HEK293 (cell line): Measurements from ENCODE around the gene PSAT1.

Experiments
- CTCF ChIA-PET: fragments of 350-600 bp; formaldehyde crosslinking; extraction: SDS; loops from one replicate; lab custom pipeline; 2021; ENCODE audit warnings: antibody characterized with exemption; lab: Yijun Ruan, JAX
- POLR2A ChIA-PET: fragments of 300-600 bp; formaldehyde crosslinking; extraction: SDS; loops from one replicate; lab custom pipeline; 2020; ENCODE audit warnings: antibody characterized with exemption, inconsistent platforms; lab: Yijun Ruan, JAX
- H3K27ac ChIP-seq: fragments of 200-500 bp; sonication (Bioruptor generic); 2 replicates; pipeline ENCODE4 v1.5.1; 2014; ENCODE audit warnings: low read depth, low read length, control low read depth, inconsistent platforms; ENCODE audit errors: extremely low read depth
- H3K36me3 ChIP-seq, 2 experiments: fragments of 200-500 bp in 1 of 2; sonication (Bioruptor generic) in 1 of 2; 1 replicate in 1 of 2; 2 replicates in 1 of 2; pipeline ENCODE4 v1.5.1; 2014 to 2017; ENCODE audit warnings: inconsistent platforms in 2 of 2, low read length in 2 of 2; ENCODE audit not compliant: control insufficient read depth in 2 of 2, insufficient read depth in 1 of 2
- H3K4me1 ChIP-seq: fragments of 200-500 bp; sonication (Bioruptor generic); 2 replicates; pipeline ENCODE4 v1.5.1; 2014; ENCODE audit warnings: mild to moderate bottlenecking, low read length, inconsistent platforms; ENCODE audit not compliant: control insufficient read depth, insufficient read depth
- H3K4me3 ChIP-seq: 2 replicates; pipeline ENCODE4 v1.5.1; 2011; ENCODE audit warnings: low read depth, mild to moderate bottlenecking, control low read depth, low read length, moderate library complexity
- H3K9me3 ChIP-seq: fragments of 200-500 bp; sonication (Bioruptor generic); 2 replicates; pipeline ENCODE4 v1.5.1; 2014; ENCODE audit warnings: low read depth, low read length, inconsistent platforms; ENCODE audit not compliant: control insufficient read depth, insufficient read depth
- EGR2 ChIP-seq: fragments of 450-650 bp; formaldehyde crosslinking; IDR thresholded peaks from 2 replicates; pipeline ENCODE4 v1.5.1; 2016; ENCODE audit warnings: low read depth, missing biosample characterization, missing genetic modification characterization
- GLI2 ChIP-seq: fragments of 450-650 bp; formaldehyde crosslinking; IDR thresholded peaks from 2 replicates; pipeline ENCODE4; 2017; ENCODE audit warnings: missing biosample characterization, missing genetic modification characterization, low read depth, borderline replicate concordance
- KLF7 ChIP-seq: fragments of 450-650 bp; formaldehyde crosslinking; IDR thresholded peaks from 2 replicates; pipeline ENCODE4 v1.5.1; 2016; ENCODE audit warnings: missing biosample characterization, missing genetic modification characterization, borderline replicate concordance
- SCRT1 ChIP-seq: fragments of 450-650 bp; formaldehyde crosslinking; IDR thresholded peaks from 2 replicates; pipeline ENCODE4 v1.5.1; 2016; ENCODE audit warnings: missing biosample characterization, missing genetic modification characterization, borderline replicate concordance
- ZBTB8A ChIP-seq: fragments of 450-650 bp; formaldehyde crosslinking; IDR thresholded peaks from 2 replicates; pipeline ENCODE4 v1.5.1; 2016; ENCODE audit warnings: missing biosample characterization, missing genetic modification characterization
- ZFHX2 ChIP-seq: fragments of 450-650 bp; formaldehyde crosslinking; conservative IDR thresholded peaks from 2 replicates; pipeline ENCODE4 v1.5.1; 2016; ENCODE audit warnings: missing biosample characterization, missing genetic modification characterization
- ZNF169 ChIP-seq: fragments of 450-650 bp; formaldehyde crosslinking; IDR thresholded peaks from 2 replicates; pipeline ENCODE4 v1.5.1; 2016; ENCODE audit warnings: missing biosample characterization, missing genetic modification characterization
- ZNF248 ChIP-seq: fragments of 450-650 bp; formaldehyde crosslinking; IDR thresholded peaks from 2 replicates; pipeline ENCODE4 v1.5.1; 2017; ENCODE audit warnings: missing biosample characterization, missing genetic modification characterization
- ZNF324 ChIP-seq: fragments of 450-650 bp; formaldehyde crosslinking; IDR thresholded peaks from 2 replicates; pipeline ENCODE4 v1.5.1; 2016; ENCODE audit warnings: missing biosample characterization, missing genetic modification characterization
- ZNF37A ChIP-seq: fragments of 450-650 bp; IDR thresholded peaks from 2 replicates; pipeline ENCODE4 v1.5.1; 2018; ENCODE audit warnings: missing biosample characterization, missing genetic modification characterization
- ZNF514 ChIP-seq: fragments of 450-650 bp; formaldehyde crosslinking; IDR thresholded peaks from 2 replicates; pipeline ENCODE4 v1.5.1; 2016; ENCODE audit warnings: missing biosample characterization, missing genetic modification characterization
- ZNF660 ChIP-seq: fragments of 450-650 bp; IDR thresholded peaks from 2 replicates; pipeline ENCODE4 v1.5.1; 2018; ENCODE audit warnings: missing biosample characterization, mild to moderate bottlenecking, missing genetic modification characterization
- ZNF677 ChIP-seq: fragments of 450-650 bp; IDR thresholded peaks from 2 replicates; pipeline ENCODE4 v1.5.0; 2018; ENCODE audit warnings: missing biosample characterization, mild to moderate bottlenecking, missing genetic modification characterization, moderate library complexity
- ZNF76 ChIP-seq: fragments of 450-650 bp; formaldehyde crosslinking; IDR thresholded peaks from 2 replicates; pipeline ENCODE4; 2016; ENCODE audit warnings: low read depth, missing biosample characterization, missing genetic modification characterization, borderline replicate concordance
- ZNF785 ChIP-seq: fragments of 450-650 bp; formaldehyde crosslinking; IDR thresholded peaks from 2 replicates; pipeline ENCODE4 v1.5.1; 2016; ENCODE audit warnings: missing biosample characterization, missing genetic modification characterization
- ZNF791 ChIP-seq: fragments of 450-650 bp; formaldehyde crosslinking; IDR thresholded peaks from 2 replicates; pipeline ENCODE4 v1.5.1; 2016; ENCODE audit warnings: missing biosample characterization, missing genetic modification characterization
- ZSCAN30 ChIP-seq: fragments of 450-650 bp; IDR thresholded peaks from 2 replicates; pipeline ENCODE4 v1.5.1; 2018; ENCODE audit warnings: missing biosample characterization, mild to moderate bottlenecking, missing genetic modification characterization, moderate library complexity
- ZXDB ChIP-seq: fragments of 450-650 bp; formaldehyde crosslinking; IDR thresholded peaks from 2 replicates; pipeline ENCODE4 v1.5.1; 2016; ENCODE audit warnings: missing biosample characterization, missing genetic modification characterization
- TF ChIP-seq, protein P1 (sequence below): fragments of 450-650 bp; formaldehyde crosslinking; IDR thresholded peaks from 2 replicates; pipeline ENCODE4 v1.5.1; 2016; ENCODE audit warnings: missing biosample characterization, missing genetic modification characterization
- TF ChIP-seq, protein P2 (sequence below): fragments of 450-650 bp; IDR thresholded peaks from 2 replicates; pipeline ENCODE4 v1.5.1; 2018; ENCODE audit warnings: missing biosample characterization, missing genetic modification characterization
- TF ChIP-seq, protein P3 (sequence below): IDR thresholded peaks from 2 replicates; pipeline ENCODE4 v1.6.1; 2011; ENCODE audit warnings: mild to moderate bottlenecking, low read depth, low read length, borderline replicate concordance
- TF ChIP-seq, protein P4 (sequence below): fragments of 450-650 bp; formaldehyde crosslinking; IDR thresholded peaks from 2 replicates; pipeline ENCODE4 v1.5.1; 2017; ENCODE audit warnings: missing biosample characterization, missing genetic modification characterization
- TF ChIP-seq, protein P5 (sequence below): fragments of 450-650 bp; formaldehyde crosslinking; IDR thresholded peaks from 2 replicates; pipeline ENCODE4 v1.5.1; 2016; ENCODE audit warnings: missing biosample characterization, missing genetic modification characterization
- TF ChIP-seq, protein P6 (sequence below): fragments of 450-650 bp; formaldehyde crosslinking; IDR thresholded peaks from 2 replicates; pipeline ENCODE4 v1.5.1; 2017; ENCODE audit warnings: missing biosample characterization, missing genetic modification characterization

Gene PSAT1

DNA sequence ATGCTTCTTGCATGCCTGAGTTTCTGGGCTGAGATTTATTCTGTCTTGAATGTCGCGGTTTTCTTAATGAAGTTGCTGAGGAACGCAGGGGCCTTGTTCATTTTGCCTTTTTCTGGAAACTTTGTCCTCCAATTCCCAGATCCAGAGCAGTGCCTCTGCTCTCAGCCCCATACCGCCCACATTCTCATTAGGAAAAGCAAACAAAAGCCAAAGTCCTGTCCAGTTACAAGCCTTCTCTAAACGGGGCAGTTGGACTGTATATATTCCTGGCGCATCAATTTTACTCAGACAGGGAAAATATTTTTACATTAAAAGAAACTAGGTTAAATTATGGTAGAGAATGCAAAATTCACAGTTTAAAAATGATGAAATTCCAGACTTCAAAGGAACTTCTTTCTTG, 1.2 kb upstream of the PSAT1 start:
- TF ChIP-seq ZNF248: no peak
- TF ChIP-seq ZNF785 (tag by site-specific recombination): no peak
- TF ChIP-seq, protein P1, sequence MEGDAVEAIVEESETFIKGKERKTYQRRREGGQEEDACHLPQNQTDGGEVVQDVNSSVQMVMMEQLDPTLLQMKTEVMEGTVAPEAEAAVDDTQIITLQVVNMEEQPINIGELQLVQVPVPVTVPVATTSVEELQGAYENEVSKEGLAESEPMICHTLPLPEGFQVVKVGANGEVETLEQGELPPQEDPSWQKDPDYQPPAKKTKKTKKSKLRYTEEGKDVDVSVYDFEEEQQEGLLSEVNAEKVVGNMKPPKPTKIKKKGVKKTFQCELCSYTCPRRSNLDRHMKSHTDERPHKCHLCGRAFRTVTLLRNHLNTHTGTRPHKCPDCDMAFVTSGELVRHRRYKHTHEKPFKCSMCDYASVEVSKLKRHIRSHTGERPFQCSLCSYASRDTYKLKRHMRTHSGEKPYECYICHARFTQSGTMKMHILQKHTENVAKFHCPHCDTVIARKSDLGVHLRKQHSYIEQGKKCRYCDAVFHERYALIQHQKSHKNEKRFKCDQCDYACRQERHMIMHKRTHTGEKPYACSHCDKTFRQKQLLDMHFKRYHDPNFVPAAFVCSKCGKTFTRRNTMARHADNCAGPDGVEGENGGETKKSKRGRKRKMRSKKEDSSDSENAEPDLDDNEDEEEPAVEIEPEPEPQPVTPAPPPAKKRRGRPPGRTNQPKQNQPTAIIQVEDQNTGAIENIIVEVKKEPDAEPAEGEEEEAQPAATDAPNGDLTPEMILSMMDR (tag by site-specific recombination): no peak
- no peak for TF ChIP-seq ZNF514 (tag by site-specific recombination)
- no peak for TF ChIP-seq KLF7 (tag by site-specific recombination)
- no peak for TF ChIP-seq ZNF660
- Histone ChIP-seq H3K4me3 (peak overlapping the region; percentile 64), H3K4me1 (0 out of 2 replicates have a peak, but pooled peaks cover 6% of the 10 kb centered on the region), H3K27ac (peak overlapping the region; percentile 80; the same call in 1 of the 2 replicates), H3K9me3 (no peaks in the 10 kb centered on the region), H3K36me3 (peaks cover 3 to 6% of the 10 kb centered on the region in 2 experiments; a peak in 2 of 3 replicates)
- POLR2A ChIA-PET: interaction anchor here (0.7 to 2.9 kb wide), 7 partner anchors 9 to 85 kb away, joined by 3 to 33 read pairs (median 27); partner anchors contain the start of gene CEP78
- CTCF ChIA-PET: interaction anchor here (1.2 to 2.2 kb wide), 2 partner anchors 33 to 63 kb away, joined by 3 to 6 read pairs; no protein-coding TSS in a partner anchor

DNA sequence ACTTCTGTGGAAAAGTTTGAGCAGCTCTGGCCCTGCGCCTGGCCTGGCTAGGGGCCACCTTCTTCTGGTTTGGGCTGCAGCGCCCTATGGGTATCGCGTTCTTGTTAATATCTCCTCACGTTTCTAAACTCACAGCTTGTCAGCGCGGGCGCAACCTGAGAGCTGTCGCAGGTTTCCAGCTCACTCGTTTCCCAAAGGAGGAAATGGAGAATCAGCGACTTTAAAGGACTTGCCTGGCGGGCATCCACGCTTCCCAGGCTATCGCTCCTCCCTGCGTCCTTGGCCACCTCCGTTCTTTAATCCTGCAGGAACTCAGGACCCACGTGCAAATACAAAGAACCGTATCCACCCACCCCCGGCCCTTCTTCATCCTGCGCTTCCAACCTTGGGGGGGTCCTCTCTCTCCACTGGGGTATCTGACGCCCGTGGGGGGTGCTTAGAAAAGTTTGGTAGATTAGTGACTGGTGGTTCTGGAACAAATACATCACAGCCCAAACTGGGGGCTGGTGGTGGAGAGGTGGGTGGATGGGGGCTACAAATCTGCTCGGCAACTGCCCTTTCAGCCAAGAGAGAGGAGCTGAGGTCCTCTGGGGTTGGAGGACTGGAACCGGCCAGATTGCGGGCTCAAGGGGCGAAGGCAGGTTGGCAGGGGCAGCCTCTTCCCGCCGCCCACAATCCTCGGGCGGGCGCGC, 578 bp upstream of the PSAT1 start:
- Histone ChIP-seq H3K36me3 (peaks cover 5 to 13% of the 10 kb centered on the region in 2 experiments), H3K9me3 (no peaks in the 10 kb centered on the region), H3K27ac (peak overlapping the region; percentile 80), H3K4me3 (peak overlapping the region; percentile 64), H3K4me1 (0 out of 2 replicates have a peak, but pooled peaks cover 6% of the 10 kb centered on the region)
- CTCF ChIA-PET: interaction anchor here (0.6 to 2.2 kb wide), 7 partner anchors 8 to 62 kb away, joined by 3 to 6 read pairs (median 3); no protein-coding TSS in a partner anchor
- POLR2A ChIA-PET: interaction anchor here (0.6 to 3.3 kb wide), 30 partner anchors 8 to 143 kb away, joined by 3 to 70 read pairs (median 4); partner anchors contain the start of gene CEP78
- TF ChIP-seq ZNF37A (tag by site-specific recombination) (no peak), ZNF76 (tag by site-specific recombination) (peak; percentile 67; the same call in 1 of the 2 replicates), ZBTB8A (tag by site-specific recombination) (peak; percentile 93), ZNF791 (tag by site-specific recombination) (no peak), ZNF169 (tag by site-specific recombination) (no peak), ZFHX2 (tag by site-specific recombination) (peak; percentile 82), GLI2 (tag by site-specific recombination) (no peak), ZSCAN30 (tag by site-specific recombination) (0 out of 2 replicates have a peak, but pooled peaks have one; percentile 5), EGR2 (peak; percentile 73), ZXDB (tag by site-specific recombination) (peak; percentile 79), ZNF324 (no peak), SCRT1 (tag by site-specific recombination) (no peak), ZNF677 (tag by site-specific recombination) (no peak)
- TF ChIP-seq, protein P2, sequence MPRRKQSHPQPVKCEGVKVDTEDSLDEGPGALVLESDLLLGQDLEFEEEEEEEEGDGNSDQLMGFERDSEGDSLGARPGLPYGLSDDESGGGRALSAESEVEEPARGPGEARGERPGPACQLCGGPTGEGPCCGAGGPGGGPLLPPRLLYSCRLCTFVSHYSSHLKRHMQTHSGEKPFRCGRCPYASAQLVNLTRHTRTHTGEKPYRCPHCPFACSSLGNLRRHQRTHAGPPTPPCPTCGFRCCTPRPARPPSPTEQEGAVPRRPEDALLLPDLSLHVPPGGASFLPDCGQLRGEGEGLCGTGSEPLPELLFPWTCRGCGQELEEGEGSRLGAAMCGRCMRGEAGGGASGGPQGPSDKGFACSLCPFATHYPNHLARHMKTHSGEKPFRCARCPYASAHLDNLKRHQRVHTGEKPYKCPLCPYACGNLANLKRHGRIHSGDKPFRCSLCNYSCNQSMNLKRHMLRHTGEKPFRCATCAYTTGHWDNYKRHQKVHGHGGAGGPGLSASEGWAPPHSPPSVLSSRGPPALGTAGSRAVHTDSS (tag by site-specific recombination): 0 out of 2 replicates have a peak, but pooled peaks have one; percentile 27
- TF ChIP-seq, protein P3, sequence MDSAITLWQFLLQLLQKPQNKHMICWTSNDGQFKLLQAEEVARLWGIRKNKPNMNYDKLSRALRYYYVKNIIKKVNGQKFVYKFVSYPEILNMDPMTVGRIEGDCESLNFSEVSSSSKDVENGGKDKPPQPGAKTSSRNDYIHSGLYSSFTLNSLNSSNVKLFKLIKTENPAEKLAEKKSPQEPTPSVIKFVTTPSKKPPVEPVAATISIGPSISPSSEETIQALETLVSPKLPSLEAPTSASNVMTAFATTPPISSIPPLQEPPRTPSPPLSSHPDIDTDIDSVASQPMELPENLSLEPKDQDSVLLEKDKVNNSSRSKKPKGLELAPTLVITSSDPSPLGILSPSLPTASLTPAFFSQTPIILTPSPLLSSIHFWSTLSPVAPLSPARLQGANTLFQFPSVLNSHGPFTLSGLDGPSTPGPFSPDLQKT: no peak
- TF ChIP-seq, protein P4, sequence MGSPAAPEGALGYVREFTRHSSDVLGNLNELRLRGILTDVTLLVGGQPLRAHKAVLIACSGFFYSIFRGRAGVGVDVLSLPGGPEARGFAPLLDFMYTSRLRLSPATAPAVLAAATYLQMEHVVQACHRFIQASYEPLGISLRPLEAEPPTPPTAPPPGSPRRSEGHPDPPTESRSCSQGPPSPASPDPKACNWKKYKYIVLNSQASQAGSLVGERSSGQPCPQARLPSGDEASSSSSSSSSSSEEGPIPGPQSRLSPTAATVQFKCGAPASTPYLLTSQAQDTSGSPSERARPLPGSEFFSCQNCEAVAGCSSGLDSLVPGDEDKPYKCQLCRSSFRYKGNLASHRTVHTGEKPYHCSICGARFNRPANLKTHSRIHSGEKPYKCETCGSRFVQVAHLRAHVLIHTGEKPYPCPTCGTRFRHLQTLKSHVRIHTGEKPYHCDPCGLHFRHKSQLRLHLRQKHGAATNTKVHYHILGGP (tag by site-specific recombination): no peak
- TF ChIP-seq, protein P5, sequence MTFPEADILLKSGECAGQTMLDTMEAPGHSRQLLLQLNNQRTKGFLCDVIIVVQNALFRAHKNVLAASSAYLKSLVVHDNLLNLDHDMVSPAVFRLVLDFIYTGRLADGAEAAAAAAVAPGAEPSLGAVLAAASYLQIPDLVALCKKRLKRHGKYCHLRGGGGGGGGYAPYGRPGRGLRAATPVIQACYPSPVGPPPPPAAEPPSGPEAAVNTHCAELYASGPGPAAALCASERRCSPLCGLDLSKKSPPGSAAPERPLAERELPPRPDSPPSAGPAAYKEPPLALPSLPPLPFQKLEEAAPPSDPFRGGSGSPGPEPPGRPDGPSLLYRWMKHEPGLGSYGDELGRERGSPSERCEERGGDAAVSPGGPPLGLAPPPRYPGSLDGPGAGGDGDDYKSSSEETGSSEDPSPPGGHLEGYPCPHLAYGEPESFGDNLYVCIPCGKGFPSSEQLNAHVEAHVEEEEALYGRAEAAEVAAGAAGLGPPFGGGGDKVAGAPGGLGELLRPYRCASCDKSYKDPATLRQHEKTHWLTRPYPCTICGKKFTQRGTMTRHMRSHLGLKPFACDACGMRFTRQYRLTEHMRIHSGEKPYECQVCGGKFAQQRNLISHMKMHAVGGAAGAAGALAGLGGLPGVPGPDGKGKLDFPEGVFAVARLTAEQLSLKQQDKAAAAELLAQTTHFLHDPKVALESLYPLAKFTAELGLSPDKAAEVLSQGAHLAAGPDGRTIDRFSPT (tag by site-specific recombination): no peak
- TF ChIP-seq, protein P6, sequence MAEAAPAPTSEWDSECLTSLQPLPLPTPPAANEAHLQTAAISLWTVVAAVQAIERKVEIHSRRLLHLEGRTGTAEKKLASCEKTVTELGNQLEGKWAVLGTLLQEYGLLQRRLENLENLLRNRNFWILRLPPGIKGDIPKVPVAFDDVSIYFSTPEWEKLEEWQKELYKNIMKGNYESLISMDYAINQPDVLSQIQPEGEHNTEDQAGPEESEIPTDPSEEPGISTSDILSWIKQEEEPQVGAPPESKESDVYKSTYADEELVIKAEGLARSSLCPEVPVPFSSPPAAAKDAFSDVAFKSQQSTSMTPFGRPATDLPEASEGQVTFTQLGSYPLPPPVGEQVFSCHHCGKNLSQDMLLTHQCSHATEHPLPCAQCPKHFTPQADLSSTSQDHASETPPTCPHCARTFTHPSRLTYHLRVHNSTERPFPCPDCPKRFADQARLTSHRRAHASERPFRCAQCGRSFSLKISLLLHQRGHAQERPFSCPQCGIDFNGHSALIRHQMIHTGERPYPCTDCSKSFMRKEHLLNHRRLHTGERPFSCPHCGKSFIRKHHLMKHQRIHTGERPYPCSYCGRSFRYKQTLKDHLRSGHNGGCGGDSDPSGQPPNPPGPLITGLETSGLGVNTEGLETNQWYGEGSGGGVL (tag by site-specific recombination): peak; percentile 45; the same call in 1 of the 2 replicates
